ENCODE measurements around the gene MPND.

MPND gene

DNA sequence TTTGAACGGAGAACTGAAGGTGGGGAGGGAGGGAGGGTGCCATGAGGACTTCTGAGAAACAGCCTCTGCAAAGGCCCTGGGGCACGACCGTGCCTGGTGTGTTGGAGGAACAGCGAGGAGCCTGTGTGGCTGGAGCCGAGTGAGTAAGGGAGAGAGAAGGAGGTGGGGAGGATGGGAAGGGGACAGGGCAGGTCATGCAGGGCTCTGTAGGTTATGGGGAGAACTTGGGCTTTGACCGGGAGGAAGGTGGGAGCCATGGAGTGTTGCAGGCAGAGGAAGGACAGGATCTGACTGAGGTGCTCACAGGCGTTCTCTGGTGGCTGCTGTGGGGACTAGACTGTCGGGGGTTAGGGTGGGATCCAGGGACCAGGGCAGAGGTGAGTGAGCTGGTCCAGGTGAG is 6.7 kb downstream of the MPND start:
- DNase-seq = no peak

GRCh38 chr19:4350726-4351125 is 7.4 kb downstream of the MPND start:
- DNase-seq = no peak

GRCh38 chr19:4352701-4353121 is 9.3 kb downstream of the MPND start:
- DNase-seq = no peak

GRCh38 chr19:4354282-4354681 is 10.9 kb downstream of the MPND start:
- DNase-seq = no peak

- DNase-seq = no peak
These were observed 11.5 kb downstream of the MPND start for GRCh38 chr19:4354897-4355296.

GRCh38 chr19:4357095-4357797 is 13.9 kb downstream of the MPND start:
- no peak for DNase-seq

GRCh38 chr19:4357921-4358326 is 14.6 kb downstream of the MPND start:
- no peak for DNase-seq

GRCh38 chr19:4358709-4359626 is 15.6 kb downstream of the MPND start:
- DNase-seq = no peak

- DNase-seq = no peak
These were observed 16.3 kb downstream of the MPND start for GRCh38 chr19:4359627-4360000.

DNA sequence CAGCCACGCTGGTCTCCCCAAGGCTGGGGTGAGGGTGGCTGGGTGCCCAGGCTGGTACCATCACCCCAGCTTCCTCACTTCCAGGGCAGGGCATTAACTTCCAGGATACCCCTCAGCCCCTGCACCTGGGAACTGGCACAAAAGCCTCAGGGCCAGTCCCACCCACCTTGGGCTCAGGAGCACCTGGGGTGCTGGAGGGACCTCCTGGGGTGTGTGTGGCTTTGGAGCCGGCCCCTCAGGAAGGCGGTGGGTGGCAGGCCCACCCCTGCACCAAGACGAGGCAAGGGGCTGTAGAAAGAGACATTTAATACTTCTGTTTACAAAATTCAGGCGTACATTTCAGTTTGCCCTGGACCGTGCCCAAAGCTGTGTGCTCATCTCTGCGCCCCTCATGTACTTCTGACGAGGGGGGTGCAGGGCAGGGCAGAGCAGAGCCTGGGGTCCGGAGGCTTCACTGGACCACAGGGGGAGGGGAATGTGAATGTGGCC is 16.8 kb downstream of the MPND start:
- DNase-seq = no peak

DNA sequence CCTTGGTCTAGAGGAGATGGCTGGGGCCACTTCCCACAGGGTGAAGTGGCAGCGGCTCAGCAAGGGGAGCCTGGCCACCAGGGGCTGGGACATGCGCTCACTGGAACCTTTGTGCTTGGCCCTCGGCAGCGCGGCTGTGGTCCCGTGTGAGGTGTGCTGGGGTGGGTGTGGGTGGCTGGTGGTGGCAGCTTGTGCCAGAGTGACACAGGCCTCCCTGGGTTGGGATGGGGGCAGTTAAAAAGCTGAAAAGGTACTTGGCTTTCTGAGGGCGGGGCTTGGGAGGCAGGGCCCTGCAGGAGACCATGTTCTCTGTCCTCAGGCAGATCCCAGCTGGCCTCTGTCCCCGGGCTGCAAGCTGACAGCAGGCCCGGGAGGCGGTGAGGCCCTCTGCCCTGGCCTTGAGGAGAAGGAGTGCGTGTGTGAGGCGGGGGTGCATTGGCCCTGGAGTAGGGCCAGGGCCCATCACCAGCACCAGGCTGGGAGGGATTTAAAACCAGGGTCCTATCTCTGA is 17.3 kb downstream of the MPND start:
- no peak for DNase-seq

GRCh38 chr19:4361152-4362046 is 18.0 kb downstream of the MPND start:
- no peak for DNase-seq

DNA sequence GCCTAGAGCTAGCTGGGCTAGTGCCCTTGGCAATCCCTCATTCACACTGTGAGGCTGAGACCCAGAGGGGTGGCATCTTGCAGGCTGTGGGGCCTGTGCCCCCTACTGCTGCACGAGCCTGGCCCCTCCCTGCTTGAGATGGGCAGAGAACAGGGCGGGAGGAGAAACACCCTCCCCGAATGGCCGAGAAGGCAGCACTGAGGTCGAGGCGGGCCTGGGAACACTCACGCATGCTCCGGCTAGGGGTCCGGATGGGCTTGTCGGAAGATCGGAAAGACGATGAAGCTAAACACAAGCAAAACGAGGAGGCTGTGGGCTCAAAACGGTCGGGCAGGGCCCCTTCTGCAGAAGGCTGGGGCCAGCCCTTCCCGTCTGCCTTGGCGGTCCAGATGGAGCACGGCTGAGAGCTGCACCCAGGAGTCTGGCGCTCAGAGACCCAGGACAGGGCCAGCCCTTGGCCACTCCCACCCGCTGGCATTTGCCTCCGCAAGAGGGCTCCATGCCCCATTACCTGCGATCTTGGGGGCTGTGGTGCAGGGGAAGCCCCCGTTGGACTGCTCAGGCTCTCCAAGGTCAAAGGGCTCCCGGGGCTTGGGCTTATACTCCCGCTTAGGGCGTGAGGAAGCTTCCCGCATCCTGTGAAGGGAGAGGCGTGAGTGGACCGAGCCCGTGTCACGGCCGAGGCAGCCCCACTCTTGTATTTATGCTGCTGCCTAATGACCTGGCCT is 18.9 kb downstream of the MPND start:
- DNase-seq = no peak

DNA sequence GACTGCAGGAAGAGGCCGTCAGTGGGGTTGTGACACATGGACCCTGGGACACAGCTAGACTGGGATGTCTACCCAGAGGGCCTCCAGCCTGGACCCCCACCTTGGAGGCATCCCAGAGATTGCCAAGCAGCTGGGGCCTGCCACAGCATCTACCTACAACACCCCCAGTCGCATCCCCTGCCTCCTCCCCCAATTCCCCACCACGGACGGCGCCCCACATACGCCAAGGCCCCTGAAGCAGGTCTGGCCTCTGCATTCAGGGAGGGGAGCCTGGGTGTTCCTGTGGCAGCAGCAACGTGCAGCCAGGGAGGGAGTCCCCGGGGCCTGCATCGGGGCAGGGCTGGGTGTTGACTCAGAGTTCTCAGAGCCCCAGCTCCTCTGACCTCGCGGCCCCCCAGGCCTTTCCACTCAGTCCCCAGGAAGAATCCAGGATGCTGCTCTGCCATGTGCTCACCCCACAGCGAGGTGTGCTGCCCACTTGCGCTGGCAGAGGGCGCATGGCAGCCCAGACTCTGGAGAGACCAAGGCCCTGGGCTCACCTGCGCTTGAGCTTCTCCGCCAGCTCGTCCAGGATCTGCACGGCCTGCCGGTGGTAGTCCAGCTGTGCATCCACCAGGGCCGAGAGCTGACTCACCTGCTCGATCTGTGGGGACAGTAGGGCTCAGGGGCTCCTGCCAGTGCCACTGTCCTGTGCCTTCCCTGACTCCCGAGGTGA is 19.6 kb downstream of the MPND start:
- DNase-seq = no peak

DNA sequence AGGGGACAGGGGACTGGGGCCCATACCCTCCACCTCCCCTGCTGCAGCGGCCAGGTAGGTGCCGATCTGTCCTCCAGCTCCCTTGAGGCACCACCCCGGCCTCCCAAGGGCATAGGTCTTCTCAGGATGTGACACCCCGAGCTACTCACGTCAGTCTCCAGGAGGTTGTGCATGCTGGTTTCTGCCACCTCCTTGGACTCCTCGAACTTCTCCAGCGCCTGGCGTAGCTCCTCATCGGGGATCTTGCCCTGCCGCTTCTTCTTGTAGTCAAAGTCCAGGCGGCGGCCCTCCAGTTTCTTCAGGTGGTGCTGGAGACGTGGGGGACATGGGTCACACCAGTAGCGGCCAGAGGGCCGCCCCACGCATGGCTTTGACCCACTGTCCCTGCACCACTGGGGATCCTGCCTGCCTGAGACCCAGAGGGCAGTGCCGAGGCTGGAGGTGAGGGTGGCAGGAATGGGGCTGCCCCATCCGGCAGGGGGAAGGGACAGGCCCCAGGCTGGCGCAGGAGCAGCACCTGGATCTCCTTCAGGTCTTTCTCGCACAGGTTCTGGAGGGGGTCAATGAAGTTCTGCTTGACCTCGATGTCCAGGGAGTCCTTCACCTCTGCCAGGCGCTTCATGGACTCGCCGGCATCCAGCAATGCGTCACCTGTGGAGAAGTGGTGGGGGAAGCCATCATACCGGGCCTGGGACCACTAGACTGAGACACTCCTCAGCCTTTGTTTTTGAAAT is 20.4 kb downstream of the MPND start:
- no peak for DNase-seq

DNA sequence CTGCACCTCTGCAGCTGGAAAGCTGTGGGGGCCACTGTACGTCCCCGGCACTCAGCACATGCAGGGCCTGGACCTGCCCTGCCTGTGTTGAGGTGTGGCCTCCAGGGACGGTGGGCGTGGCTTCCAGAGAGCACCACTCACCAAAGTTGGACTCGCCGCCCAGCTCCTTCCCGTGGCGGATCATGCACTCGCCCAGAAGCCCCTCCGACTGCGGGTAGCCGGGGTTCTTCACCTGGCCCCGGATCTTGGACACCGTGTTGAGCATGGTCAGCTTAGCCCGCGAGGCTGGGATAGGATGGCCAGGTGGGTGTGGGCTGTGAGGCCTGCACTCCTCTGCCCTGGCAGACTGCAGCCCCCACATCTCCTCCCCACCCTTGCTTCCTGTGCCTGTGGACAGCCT is 22.0 kb downstream of the MPND start:
- no peak for DNase-seq

GRCh38 chr19:4365791-4366665 is 22.7 kb downstream of the MPND start:
- DNase-seq = no peak

DNA sequence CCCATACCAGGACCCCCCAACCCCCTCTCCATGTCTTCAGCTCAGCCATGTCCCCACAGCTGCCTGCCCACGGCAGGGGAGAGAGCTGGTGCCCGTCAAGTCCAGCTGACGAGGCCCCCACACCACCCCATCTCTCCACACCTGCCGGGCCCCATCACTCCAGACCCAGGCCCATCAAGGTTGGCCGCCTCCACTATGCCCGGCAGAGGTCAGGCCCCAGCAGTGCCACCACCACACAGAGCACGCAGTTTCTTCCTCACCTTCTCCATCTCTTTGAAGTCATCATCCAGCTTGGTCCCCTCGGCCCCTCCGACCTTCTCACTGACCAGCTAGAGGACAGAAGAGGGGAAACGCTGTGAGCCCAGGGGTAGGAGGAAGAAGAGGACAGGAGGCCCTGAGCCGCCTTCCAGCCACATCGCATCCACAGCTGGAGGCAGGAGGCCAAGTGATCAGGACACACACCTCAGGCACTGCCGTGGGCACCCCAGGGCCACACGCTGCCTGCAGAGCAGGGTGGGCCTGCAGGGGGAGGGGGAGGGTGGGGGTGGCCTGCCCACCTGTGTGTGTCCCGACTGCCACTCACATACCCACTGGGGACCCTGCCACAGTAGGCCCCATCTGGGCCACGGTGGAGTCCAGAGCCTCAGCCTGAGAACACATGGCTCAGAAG is 23.4 kb downstream of the MPND start:
- no peak for DNase-seq

- no peak for DNase-seq
These were observed 24.0 kb downstream of the MPND start for GRCh38 chr19:4367336-4367723.

All from right forelimb (tissue), 1 donor.